K562 treated with DMSO at 1 percent for 4 hours (cell line): ENCODE measurements around the gene PRDM10. TPM values are rescaled to one million over a fixed set of nuclear protein-coding genes. Genes with fewer than 3 reads are reported as not detected.

Experiments
- total RNA-seq: library from RNA; unstranded; fragments of 300-600 nt; gene quantifications from 2 replicates; pipeline ENCODE4 v1.2.3, GENCODE V29; 2022; ENCODE audit not compliant: insufficient read depth

PRDM10 gene, protein sequence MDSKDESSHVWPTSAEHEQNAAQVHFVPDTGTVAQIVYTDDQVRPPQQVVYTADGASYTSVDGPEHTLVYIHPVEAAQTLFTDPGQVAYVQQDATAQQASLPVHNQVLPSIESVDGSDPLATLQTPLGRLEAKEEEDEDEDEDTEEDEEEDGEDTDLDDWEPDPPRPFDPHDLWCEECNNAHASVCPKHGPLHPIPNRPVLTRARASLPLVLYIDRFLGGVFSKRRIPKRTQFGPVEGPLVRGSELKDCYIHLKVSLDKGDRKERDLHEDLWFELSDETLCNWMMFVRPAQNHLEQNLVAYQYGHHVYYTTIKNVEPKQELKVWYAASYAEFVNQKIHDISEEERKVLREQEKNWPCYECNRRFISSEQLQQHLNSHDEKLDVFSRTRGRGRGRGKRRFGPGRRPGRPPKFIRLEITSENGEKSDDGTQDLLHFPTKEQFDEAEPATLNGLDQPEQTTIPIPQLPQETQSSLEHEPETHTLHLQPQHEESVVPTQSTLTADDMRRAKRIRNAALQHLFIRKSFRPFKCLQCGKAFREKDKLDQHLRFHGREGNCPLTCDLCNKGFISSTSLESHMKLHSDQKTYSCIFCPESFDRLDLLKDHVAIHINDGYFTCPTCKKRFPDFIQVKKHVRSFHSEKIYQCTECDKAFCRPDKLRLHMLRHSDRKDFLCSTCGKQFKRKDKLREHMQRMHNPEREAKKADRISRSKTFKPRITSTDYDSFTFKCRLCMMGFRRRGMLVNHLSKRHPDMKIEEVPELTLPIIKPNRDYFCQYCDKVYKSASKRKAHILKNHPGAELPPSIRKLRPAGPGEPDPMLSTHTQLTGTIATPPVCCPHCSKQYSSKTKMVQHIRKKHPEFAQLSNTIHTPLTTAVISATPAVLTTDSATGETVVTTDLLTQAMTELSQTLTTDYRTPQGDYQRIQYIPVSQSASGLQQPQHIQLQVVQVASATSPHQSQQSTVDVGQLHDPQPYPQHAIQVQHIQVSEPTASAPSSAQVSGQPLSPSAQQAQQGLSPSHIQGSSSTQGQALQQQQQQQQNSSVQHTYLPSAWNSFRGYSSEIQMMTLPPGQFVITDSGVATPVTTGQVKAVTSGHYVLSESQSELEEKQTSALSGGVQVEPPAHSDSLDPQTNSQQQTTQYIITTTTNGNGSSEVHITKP
- total RNA-seq = 2.9 and 3.5 TPM in 2 replicates

DNA sequence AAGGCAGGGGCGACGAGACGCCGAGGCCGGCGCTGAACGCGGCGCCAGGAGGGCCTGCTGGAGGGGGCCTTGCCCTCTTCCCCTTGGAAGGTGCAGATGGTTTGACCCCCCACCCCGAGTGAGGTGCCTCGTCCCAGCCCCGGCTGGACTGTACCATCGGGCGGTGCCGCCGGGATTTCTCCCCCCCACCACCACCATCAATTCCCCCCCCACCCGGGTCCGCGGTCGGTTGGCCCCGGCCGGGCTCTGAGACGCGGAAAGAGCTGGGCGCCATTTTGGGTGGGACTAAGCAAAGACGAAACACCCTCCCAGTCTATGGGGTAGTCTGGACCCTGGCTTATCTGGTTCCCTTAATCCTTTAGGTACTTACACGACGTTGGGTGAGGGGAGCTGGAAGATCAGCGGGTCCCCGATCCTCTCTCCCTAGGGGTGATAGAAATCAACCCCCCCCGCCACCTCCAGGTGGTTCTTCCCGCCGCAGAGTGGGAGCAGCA is at the start of gene PRDM10:
PRDM10 (minus strand) TSS at position 484 of the 494 bp plus-strand sequence. CDS start 41,871 bp downstream, outside the sequence.

DNA sequence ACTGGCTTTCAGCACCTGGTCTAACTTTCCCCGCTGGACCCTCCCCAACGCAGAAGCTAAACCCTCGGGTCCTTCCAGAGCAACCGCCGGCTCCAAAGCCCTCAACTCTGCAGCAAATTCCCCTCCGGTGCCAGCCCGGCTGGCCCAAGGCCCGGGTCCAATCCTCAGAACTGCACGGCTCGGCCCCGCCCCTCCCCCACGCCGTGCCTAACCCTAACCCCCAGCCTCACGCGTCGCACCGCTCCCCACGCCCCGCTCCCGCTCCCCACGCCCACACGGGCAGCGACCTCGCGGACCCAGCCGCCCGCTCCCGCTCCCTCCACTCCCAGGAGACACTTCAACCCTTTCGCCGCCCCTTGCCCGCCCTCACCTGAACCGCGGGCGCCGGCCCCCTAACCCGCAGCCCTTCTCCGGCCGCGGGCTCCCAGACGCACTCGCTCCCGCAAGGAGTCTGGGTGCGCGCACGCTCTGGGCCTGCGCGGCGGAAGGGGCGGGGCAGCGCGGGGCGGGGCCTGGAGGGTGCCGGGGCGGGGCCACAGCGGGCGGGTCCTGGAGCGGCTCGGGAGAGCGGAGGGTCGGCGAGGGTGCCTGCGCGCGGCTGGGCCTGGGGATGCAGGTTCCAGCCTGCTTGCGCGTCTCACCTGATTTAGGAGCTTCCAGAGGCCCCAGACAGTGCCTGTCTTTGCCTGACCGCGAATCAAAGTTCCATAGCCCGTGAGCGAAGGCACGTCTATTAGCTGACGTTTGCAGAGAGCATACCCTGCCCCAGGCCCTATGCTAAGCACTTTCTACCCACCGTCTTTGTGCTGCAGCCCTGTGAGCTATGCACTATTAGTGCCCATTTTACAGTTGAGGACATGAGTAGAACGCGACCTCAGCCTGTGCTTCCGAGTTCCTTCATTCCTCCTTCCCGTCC is 107.3 kb downstream of the PRDM10 start, which contains the start of gene NFRKB:
NFRKB (minus strand) TSS at position 453 of the 916 bp plus-strand sequence. CDS start 2,729 bp downstream, outside the sequence.

Other genes starting within 250 kb of the PRDM10 start
- not detected in 2 replicates for gene TMEM45B, start 187.0 kb downstream of the PRDM10 start, total RNA-seq
- 19.1 and 26.2 TPM in 2 replicates for gene NFRKB, start 107.3 kb downstream of the PRDM10 start, total RNA-seq
- gene APLP2, start 67.1 kb upstream of the PRDM10 start, total RNA-seq = 145 and 156 TPM in 2 replicates
- gene ST14, start 156.9 kb upstream of the PRDM10 start, total RNA-seq = not detected in 2 replicates